Femur (tissue), 1 donor: ENCODE results near the gene SH3GL1.

Experiments used
- DNase-seq: peaks from one replicate; pipeline ENCODE4 v3.0.0-alpha.2; 2017

SH3GL1 gene

DNA sequence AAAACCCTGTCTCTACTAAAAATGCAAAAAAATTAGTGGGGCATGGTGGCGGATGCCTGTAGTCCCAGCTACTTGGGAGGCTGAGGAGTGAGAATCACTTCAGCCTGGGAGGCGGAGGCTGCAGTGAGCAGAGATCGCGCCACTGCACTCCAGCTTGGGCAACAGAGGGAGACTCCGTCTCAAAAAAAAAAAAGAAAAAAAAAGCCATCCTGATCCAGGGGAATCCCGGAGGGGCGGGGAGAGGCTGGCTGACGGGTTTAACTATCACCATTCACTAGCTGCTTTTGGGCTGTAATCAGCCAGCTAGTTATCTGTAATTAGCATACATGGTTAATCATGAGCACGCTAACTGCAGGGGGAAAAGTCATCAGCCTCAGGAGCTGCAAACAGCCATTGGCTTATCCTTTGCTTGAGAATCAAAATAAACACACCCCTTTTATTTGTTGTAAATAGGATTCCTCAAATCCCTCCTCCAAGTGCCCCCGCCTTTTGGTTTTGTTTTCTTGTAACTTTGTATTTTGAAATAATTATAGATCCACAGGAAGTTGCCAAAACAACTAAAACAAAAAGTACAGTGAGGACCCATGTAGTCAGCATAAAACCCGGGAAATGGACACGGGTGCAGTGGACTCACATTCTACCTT is 86.4 kb downstream of the SH3GL1 start:
- no peak for DNase-seq
